Activated CD4-positive, CD25-positive, alpha-beta regulatory T cell treated with anti-CD3 and anti-CD28 coated beads, Interleukin-2, amount 50 U/mL, for 16 hours (primary cell): Measurements from ENCODE around the gene ADARB2.
"Not testable (repeated sequence)": the region's sequence is repeated elsewhere in the genome, so short reads cannot be mapped to it uniquely, and the experiment has no call there.

Experiments used
- DNase-seq: peaks from one replicate; pipeline ENCODE4 v3.0.0-alpha.2; 2020; ENCODE audit warnings: low read depth, low spot score

The ADARB2 gene

GRCh38 chr10:1616701-1617100 lies 120.6 kb downstream of the ADARB2 start:
- DNase-seq = not testable (repeated sequence)

GRCh38 chr10:1615186-1615954 lies 122.0 kb downstream of the ADARB2 start:
- DNase-seq = no peak

GRCh38 chr10:1613511-1613910 lies 123.8 kb downstream of the ADARB2 start:
- no peak for DNase-seq

GRCh38 chr10:1612908-1613307 lies 124.4 kb downstream of the ADARB2 start:
- no peak for DNase-seq

- no peak for DNase-seq
Measured at GRCh38 chr10:1611936-1612550, 125.3 kb downstream of the ADARB2 start.

- no peak for DNase-seq
Measured at GRCh38 chr10:1610986-1611770, 126.1 kb downstream of the ADARB2 start.

GRCh38 chr10:1609648-1609970 lies 127.7 kb downstream of the ADARB2 start:
- DNase-seq = no peak

GRCh38 chr10:1608851-1609647 lies 128.3 kb downstream of the ADARB2 start:
- no peak for DNase-seq

- no peak for DNase-seq
Measured at GRCh38 chr10:1608408-1608807, 128.9 kb downstream of the ADARB2 start.

GRCh38 chr10:1607466-1607865 lies 129.9 kb downstream of the ADARB2 start:
- DNase-seq = no peak

- DNase-seq = no peak
Measured at GRCh38 chr10:1605999-1606940, 131.1 kb downstream of the ADARB2 start.

- no peak for DNase-seq
Measured at GRCh38 chr10:1605121-1605520, 132.2 kb downstream of the ADARB2 start.

- DNase-seq = no peak
Measured at GRCh38 chr10:1604246-1604645, 133.1 kb downstream of the ADARB2 start.

GRCh38 chr10:1603181-1603580 lies 134.1 kb downstream of the ADARB2 start:
- DNase-seq = no peak

GRCh38 chr10:1602037-1602484 lies 135.3 kb downstream of the ADARB2 start:
- no peak for DNase-seq

GRCh38 chr10:1601406-1601805 lies 135.9 kb downstream of the ADARB2 start:
- DNase-seq = no peak

GRCh38 chr10:1600861-1601260 lies 136.5 kb downstream of the ADARB2 start:
- DNase-seq = no peak

GRCh38 chr10:1598393-1599153 lies 138.8 kb downstream of the ADARB2 start:
- no peak for DNase-seq

- no peak for DNase-seq
Measured at GRCh38 chr10:1597370-1598146, 139.8 kb downstream of the ADARB2 start.
